Measurements from ENCODE around the gene CYBA. TPM values are rescaled to one million over a fixed set of nuclear protein-coding genes. Genes with fewer than 3 reads are reported as not detected.

CYBA gene
- total and polyA plus RNA-seq, 2 of the 13 experiments (the other 11 are each of a cell fraction or from before 2014, with no cell fraction given), result 196 to 250 TPM

DNA sequence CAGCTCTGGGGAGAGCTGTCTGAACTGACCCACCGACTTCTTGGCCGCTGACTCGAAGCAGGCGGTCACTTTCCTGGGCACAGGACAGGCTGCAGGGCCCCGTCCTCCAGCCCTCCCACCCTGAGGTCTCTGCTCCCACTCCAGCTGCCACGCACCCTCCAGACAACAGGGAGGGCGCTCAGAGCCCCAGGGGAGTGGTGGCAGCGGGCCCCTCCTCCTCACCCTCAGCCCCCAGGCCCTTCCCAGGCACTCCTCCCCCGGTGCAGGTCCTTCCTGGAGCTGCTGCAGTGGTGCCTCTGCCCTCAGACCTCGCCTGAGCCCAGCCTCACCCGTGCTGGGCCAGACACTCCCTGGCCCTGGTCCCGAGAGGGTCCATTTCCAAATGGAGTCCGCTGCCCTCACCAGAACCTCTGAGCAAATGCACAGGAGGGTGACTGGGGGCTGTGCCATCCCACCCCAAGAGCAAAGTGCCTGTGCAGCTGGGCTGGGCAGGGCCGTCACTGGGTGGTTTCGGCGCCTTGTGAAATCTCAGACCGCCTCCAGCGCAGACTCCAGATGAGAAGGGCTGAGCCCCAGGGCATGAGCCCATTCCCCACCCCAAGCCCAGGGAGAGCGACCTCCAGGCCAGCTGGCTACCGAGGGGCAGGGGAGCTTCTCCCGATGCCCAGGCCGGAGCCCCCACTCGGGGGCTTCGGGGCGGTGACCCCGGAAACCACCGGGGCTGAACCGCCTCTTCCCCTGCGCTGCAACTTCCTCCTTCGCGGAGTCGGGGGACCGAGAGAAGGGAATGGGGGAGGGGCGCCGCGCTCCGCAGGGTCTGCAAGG is 717 bp downstream of the CYBA start (continued):
- TF ChIP-seq PAXIP1 (CRISPR knock-in tag; conservative IDR thresholded peaks at IDR 0.05) (no peak; the same call in 1 of the 2 replicates), FOXM1 (CRISPR knock-in tag; IDR thresholded peaks at IDR 0.05) (no peak), NFKB2 (CRISPR knock-in tag; IDR thresholded peaks at IDR 0.05; ENCODE audit: borderline replicate concordance) (no peak), BCL6 (CRISPR knock-in tag; IDR thresholded peaks at IDR 0.05) (no peak), FLYWCH1 (CRISPR knock-in tag; IDR thresholded peaks at IDR 0.05) (no peak), ZNF652 (CRISPR knock-in tag; IDR thresholded peaks at IDR 0.05; ENCODE audit: borderline replicate concordance, low read depth) (no peak), SUZ12 (IDR thresholded peaks at IDR 0.05; ENCODE audit: low read depth, low read length) (no peak), KAT2B (IDR thresholded peaks at IDR 0.05; ENCODE audit: borderline replicate concordance, low read depth, low read length) (no peak)
- TF ChIP-seq, protein P1, sequence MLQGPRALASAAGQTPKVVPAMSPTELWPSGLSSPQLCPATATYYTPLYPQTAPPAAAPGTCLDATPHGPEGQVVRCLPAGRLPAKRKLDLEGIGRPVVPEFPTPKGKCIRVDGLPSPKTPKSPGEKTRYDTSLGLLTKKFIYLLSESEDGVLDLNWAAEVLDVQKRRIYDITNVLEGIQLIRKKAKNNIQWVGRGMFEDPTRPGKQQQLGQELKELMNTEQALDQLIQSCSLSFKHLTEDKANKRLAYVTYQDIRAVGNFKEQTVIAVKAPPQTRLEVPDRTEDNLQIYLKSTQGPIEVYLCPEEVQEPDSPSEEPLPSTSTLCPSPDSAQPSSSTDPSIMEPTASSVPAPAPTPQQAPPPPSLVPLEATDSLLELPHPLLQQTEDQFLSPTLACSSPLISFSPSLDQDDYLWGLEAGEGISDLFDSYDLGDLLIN (CRISPR knock-in tag; IDR thresholded peaks at IDR 0.05; ENCODE audit: borderline replicate concordance), result no peak
- TF ChIP-seq, protein P2, sequence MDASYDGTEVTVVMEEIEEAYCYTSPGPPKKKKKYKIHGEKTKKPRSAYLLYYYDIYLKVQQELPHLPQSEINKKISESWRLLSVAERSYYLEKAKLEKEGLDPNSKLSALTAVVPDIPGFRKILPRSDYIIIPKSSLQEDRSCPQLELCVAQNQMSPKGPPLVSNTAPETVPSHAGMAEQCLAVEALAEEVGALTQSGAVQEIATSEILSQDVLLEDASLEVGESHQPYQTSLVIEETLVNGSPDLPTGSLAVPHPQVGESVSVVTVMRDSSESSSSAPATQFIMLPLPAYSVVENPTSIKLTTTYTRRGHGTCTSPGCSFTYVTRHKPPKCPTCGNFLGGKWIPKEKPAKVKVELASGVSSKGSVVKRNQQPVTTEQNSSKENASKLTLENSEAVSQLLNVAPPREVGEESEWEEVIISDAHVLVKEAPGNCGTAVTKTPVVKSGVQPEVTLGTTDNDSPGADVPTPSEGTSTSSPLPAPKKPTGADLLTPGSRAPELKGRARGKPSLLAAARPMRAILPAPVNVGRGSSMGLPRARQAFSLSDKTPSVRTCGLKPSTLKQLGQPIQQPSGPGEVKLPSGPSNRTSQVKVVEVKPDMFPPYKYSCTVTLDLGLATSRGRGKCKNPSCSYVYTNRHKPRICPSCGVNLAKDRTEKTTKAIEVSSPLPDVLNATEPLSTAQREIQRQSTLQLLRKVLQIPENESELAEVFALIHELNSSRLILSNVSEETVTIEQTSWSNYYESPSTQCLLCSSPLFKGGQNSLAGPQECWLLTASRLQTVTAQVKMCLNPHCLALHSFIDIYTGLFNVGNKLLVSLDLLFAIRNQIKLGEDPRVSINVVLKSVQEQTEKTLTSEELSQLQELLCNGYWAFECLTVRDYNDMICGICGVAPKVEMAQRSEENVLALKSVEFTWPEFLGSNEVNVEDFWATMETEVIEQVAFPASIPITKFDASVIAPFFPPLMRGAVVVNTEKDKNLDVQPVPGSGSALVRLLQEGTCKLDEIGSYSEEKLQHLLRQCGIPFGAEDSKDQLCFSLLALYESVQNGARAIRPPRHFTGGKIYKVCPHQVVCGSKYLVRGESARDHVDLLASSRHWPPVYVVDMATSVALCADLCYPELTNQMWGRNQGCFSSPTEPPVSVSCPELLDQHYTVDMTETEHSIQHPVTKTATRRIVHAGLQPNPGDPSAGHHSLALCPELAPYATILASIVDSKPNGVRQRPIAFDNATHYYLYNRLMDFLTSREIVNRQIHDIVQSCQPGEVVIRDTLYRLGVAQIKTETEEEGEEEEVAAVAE (CRISPR knock-in tag; IDR thresholded peaks at IDR 0.05; ENCODE audit: borderline replicate concordance), result no peak
- TF ChIP-seq, protein P3, sequence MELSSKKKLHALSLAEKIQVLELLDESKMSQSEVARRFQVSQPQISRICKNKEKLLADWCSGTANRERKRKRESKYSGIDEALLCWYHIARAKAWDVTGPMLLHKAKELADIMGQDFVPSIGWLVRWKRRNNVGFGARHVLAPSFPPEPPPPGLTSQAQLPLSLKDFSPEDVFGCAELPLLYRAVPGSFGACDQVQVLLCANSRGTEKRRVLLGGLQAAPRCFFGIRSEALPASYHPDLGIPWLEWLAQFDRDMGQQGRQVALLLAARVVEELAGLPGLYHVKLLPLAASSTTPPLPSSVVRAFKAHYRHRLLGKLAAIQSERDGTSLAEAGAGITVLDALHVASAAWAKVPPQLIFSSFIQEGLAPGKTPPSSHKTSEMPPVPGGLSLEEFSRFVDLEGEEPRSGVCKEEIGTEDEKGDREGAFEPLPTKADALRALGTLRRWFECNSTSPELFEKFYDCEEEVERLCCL (CRISPR knock-in tag; IDR thresholded peaks at IDR 0.05; ENCODE audit: borderline replicate concordance), result no peak
- TF ChIP-seq, protein P4, sequence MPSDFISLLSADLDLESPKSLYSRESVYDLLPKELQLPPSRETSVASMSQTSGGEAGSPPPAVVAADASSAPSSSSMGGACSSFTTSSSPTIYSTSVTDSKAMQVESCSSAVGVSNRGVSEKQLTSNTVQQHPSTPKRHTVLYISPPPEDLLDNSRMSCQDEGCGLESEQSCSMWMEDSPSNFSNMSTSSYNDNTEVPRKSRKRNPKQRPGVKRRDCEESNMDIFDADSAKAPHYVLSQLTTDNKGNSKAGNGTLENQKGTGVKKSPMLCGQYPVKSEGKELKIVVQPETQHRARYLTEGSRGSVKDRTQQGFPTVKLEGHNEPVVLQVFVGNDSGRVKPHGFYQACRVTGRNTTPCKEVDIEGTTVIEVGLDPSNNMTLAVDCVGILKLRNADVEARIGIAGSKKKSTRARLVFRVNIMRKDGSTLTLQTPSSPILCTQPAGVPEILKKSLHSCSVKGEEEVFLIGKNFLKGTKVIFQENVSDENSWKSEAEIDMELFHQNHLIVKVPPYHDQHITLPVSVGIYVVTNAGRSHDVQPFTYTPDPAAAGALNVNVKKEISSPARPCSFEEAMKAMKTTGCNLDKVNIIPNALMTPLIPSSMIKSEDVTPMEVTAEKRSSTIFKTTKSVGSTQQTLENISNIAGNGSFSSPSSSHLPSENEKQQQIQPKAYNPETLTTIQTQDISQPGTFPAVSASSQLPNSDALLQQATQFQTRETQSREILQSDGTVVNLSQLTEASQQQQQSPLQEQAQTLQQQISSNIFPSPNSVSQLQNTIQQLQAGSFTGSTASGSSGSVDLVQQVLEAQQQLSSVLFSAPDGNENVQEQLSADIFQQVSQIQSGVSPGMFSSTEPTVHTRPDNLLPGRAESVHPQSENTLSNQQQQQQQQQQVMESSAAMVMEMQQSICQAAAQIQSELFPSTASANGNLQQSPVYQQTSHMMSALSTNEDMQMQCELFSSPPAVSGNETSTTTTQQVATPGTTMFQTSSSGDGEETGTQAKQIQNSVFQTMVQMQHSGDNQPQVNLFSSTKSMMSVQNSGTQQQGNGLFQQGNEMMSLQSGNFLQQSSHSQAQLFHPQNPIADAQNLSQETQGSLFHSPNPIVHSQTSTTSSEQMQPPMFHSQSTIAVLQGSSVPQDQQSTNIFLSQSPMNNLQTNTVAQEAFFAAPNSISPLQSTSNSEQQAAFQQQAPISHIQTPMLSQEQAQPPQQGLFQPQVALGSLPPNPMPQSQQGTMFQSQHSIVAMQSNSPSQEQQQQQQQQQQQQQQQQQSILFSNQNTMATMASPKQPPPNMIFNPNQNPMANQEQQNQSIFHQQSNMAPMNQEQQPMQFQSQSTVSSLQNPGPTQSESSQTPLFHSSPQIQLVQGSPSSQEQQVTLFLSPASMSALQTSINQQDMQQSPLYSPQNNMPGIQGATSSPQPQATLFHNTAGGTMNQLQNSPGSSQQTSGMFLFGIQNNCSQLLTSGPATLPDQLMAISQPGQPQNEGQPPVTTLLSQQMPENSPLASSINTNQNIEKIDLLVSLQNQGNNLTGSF (CRISPR knock-in tag; IDR thresholded peaks at IDR 0.05), result no peak
